Regular cardiac myocyte (primary cell): Measurements from ENCODE around the gene ABT1. TPM values are rescaled to one million over a fixed set of nuclear protein-coding genes. Genes with fewer than 3 reads are reported as not detected.

Experiments
- total RNA-seq: library from RNA; depleted of rRNA; stranded (reverse); fragments of >200 nt; gene quantifications from 2 replicates; pipeline ENCODE4 v1.2.3, GENCODE V29; 2014

Gene ABT1
- total RNA-seq: 9.9 and 15.9 TPM in 2 replicates

DNA sequence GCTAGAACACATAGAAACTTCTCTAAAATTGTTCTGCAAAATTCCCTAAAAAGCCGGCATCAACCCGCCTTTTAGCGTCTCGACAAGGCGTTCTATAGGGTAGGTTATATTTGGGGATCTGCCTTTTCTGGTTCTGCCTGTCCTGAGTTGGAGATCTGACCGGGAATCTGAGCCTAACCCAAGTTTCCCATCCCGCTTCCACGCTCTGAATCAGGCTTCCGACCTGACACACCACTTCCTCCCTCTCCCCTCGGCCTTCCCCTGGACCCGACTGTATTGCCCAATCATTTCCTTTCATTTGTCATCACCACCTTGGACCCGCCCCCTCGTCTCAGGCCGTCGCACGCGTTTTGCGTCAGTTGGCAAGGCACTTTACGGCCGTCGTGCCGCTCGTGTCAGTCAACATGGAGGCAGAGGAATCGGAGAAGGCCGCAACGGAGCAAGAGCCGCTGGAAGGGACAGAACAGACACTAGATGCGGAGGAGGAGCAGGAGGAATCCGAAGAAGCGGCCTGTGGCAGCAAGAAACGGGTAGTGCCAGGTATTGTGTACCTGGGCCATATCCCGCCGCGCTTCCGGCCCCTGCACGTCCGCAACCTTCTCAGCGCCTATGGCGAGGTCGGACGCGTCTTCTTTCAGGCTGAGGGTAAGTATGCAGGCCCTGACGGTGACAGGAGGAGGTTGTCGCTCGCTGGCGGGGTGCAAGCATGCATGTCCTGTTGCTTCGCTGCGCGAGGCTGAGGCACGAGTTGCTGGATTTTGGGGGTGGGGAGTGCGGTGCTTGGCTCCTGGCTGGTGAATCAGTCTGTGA, at the start of gene ABT1:
Gene ABT1, plus strand, starts transcription at position 375 of the 810 bp plus-strand sequence. Its CDS starts 30 bp downstream, at position 405.

Other genes starting within 250 kb of the ABT1 start
- 26.5 and 56.9 TPM in 2 replicates for gene BTN3A2, start 231.8 kb upstream of the ABT1 start, total RNA-seq
- gene BTN2A2, start 213.8 kb upstream of the ABT1 start, total RNA-seq: 6.1 and 12.7 TPM in 2 replicates
- 32.6 and 53.8 TPM in 2 replicates for gene BTN3A1, start 194.7 kb upstream of the ABT1 start, total RNA-seq
- gene BTN3A3, start 156.4 kb upstream of the ABT1 start, total RNA-seq: 25.3 and 31.9 TPM in 2 replicates
- gene BTN2A1, start 139.0 kb upstream of the ABT1 start, total RNA-seq: 10.2 and 10.7 TPM in 2 replicates
- under 0.01 TPM in 1 of 2 replicates, not detected in the other for gene BTN1A1, start 96.7 kb upstream of the ABT1 start, total RNA-seq
- gene HMGN4, start 58.6 kb upstream of the ABT1 start, total RNA-seq: 68.8 and 83.7 TPM in 2 replicates
- gene ZNF322, start 62.8 kb downstream of the ABT1 start, total RNA-seq: 11.7 and 18.3 TPM in 2 replicates